Embryonic facial prominence (tissue), 1 donor: Measurements from ENCODE around the gene CCNI.
"Not testable (repeated sequence)": the region's sequence is repeated elsewhere in the genome, so short reads cannot be mapped to it uniquely, and the experiment has no call there.

Experiments used
- DNase-seq: peaks from one replicate; pipeline ENCODE4 v3.0.0-alpha.2; 2016; ENCODE audit errors: extremely low spot score

The CCNI gene, protein sequence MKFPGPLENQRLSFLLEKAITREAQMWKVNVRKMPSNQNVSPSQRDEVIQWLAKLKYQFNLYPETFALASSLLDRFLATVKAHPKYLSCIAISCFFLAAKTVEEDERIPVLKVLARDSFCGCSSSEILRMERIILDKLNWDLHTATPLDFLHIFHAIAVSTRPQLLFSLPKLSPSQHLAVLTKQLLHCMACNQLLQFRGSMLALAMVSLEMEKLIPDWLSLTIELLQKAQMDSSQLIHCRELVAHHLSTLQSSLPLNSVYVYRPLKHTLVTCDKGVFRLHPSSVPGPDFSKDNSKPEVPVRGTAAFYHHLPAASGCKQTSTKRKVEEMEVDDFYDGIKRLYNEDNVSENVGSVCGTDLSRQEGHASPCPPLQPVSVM

DNA sequence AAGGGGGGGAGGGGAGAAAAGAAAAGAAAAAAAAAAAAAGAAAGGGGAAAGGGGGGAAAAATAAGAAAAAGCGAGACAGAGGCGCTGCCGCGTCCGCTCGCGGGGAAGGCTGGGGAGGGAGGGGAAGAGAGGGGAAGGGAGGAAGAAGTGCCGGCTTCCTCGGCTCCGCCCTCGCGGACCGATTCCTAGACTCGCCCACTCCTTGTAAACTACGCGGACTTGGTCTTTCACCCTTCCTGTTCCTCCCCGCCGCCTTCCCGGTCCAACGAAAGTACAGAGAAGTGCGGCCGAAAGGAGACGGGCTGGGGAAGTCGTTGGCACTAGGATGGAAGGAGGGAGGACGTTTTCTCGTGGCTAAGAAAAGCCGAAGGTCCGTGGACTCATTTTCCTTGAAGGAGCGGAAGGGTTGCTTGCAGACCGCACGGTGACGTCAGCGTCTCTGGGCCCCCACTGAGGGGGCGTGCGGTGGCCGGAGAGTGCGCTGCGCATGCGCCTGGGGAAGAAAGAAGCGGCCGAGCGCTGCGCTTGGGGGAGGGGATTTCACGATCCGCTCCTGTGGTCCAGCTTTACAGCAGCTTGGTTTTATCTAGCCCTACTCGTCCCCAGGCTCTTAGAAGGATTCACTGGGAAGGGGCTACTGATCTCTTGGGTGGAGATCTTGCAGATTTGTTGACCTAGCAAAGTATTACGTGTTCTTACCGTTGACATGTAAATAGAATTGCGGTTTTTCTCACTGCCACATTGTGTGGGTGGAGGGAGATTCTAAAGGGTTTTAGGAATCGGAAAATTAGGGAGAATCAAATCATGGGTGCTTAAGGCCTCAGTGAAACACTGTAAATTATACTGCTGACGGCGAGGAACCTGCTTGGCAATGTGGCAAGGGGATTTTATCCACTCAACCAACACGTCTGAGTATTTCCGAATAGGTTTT is at the start of gene CCNI:
CCNI (minus strand) TSS at position 121 of the 931 bp plus-strand sequence. CDS start 9,627 bp downstream, outside the sequence.
- peak; percentile 95 for DNase-seq

DNA sequence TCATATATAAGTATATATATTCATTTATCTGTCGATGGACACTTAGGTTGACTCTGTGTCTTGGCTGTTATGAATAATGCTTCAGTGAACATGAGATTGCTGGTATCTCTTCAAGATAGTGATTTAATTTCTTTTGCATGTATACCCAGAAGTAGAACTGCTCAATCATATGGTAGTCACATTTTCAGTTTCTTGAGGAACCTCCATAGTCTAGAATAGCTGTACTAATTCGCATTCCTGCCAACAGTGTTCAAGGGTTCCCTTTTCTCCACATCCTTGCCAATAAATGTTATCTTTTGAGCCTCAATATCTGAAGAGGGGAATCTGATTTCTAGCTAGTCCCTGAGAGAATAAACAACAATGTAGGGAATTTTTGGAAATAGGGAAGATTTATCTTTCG is 48.8 kb upstream of the CCNI start:
- no peak for DNase-seq

DNA sequence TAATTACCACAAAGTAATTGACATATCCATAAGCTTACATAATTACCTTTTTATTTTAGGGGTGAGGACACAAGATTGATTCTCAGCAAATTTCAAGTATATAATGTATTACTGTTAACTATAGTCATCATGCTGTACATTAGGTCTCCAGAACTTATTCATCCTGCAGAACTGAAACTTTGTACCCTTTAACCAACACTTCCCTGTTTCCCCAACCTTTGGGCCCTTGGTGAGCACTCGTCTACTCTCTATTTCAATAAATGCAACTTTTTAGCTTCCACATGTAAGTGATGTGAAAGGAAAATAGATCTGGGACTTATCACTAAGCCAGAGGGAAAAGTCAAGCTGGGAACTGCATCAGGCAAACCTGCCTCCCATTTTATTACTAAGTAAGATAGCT is 47.6 kb upstream of the CCNI start:
- DNase-seq = no peak

DNA sequence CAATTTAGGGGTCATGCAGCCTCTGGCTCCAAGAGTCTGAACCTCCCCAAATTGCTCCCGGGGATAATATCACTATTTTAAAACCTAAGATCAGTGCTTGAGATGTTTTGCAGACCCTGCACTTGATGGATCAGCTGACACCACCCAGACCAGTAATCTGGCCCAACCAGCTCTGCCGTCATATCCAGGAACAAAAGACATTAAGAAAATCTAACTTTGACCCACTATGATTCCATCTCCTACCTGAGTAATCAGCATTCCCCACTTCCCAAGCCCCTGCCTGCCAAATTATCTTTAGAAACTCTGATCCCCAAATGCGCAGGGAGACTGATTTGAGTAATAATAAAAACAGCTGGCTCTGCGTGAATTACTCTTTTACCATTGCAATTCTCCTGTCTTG is 46.9 kb upstream of the CCNI start:
- DNase-seq = no peak

DNA sequence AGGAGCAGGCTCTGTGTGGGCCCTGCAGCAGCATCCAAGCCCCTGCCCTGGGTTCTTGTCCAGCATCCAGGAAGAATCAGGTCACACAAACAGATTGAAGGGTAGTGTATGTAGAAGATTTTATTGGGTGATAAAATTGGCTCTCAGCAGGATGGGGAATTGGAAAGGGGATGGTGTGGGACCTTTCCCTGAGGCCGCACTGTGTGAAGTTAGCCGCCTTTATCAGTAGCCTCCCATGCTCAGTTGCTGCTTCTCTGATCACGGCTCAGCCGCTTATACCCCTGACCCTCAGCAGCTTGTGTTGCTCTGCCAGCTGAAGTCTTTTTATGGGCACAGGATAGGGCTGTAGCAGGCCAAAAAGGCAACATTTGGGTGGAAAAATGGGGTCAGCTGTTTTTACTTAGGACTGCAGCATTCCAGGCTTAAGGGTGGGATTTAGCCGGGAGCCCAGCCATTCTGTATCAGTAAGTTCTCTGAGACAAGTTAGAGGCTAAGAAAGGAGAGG is 46.0 kb upstream of the CCNI start:
- no peak for DNase-seq

DNA sequence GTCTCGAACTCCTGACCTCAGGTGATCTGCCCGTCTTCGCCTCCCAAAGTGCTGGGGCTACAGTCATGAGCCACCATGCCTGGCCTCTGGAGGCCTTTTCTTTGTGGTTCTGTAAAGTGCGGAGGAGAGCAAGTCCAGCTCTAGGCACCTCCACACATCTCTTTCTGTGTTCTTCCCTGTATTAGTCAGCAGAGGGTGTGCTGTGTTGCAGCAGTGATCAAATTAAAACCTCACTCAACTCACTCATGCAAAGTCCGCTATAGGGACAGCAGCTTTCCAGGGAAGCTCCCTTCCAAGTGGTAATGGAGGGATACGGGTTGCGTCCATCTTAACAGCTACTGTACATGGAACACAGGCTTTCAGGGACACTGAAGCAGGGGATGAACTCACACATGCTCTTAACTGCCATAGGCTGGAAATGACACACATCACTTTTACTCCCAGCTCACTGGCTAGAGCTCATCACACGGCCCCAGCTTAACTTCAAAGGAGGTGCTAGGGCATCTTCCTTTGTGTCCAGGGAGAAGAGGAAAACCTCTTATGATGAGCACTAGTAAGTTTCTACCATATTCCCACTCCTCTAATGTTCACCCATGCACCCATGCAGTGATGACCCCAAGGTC is 45.2 kb upstream of the CCNI start:
- DNase-seq = no peak

DNA sequence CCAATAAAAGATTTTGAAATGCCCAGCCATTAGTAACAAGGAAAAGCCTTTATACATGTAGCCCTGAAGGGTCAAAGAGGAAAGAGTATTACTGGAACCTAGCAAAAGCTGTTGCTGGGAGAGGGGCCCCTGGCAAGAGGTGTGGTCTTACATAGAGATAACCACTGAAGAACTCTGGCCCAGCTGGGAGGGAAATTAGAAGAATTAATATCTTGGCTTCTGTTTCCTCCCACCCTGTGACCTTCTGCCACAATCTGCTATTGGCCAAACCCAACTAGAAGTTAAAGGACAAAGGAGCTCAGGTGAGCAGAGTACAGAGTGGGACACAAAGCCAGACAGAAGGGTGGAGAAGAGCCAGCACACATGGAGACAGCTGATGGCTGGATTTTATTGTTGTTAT is 41.9 kb upstream of the CCNI start:
- DNase-seq = no peak

DNA sequence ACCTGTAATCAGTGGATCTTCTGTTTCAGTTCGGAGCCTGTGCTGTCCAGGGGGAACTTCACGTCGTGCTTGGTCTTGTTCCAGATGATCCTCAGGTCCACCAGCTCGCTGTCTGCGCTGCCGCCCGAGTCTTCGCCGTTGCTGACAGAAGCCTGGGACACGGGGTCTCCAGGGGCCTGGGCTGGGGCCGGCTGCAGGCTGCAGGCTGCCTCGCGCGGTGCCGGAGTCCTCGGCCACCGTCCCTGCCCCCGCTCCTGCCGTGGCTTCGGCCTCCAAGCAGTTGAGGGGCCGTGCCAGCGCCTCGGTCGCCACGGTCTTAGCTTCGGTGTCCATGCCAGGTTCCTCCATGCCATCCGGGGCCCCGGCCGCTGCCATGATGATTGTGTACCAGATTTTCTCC is 37.3 kb upstream of the CCNI start:
- DNase-seq = no peak

DNA sequence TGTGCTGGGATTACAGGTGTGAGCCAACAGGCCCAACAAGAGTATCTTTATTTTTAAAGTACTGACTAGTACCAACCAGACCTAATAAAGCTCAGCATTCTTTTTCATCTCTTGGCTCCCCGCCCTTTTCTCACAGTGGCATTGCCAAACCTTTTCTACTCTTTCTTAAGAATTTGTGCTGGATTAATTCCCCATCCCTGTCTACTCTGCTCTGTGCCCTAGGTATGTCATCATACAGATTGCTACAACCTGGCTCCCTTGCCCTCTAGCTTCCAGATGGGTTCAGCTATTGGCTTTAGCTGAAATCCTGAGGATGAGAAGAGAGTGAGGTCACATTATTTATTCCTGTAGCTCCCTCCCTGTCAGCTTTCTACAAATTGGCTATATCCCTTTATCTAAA is 34.9 kb upstream of the CCNI start:
- DNase-seq = no peak

DNA sequence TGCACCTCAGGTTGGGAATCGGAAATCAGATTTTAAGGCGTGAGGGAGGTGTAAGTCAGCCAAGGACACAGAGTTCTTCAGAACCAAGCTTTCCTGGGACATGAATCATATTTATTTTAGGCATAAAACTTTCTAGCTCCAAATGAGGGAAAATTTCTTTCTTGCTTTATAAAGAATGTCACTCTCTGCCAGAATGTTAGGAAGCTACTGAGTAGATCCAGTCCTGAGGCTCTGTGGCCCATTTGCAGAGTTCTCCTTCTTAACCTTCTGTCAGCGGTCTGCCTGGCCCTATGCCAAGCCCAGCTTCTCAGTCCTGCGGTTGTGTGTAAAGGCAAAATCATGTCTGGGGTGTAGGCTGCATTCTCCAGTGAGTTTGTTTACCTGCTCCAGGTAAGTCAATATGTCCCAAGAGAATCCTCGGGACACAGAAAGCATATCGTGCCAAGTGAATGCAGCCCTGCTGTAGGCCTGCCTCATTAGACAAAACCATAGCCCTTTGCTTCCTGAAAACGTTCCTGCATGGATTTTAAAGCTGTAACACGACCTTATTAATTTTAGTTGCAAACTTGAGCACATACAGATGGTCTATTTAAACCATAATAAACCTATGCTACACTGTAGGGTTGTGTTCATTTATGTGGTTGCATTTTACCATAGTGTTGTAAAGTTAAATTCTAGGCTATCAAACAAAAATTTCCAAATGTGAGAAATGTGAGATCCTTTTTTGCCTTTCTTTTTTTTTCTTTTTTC is 29.2 kb upstream of the CCNI start:
- DNase-seq = peak; percentile 13

DNA sequence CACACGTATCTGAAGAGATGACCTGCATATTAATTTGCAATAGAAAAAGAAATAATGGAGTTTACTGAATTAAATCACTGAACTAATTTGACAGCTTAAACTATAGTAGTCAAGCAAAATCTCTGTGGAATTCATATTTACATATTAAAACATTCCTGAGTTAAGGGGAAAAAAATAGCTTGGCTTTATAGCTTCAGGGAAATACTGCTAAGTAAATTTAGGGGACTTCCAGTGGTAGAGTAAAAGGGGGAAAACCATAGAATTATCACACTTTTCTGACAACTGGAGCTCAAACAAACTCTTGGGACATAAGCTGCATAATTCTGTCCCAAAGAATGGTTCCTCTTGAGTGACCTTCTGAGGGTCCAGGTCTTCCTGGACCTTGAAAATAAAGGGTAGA is 28.6 kb upstream of the CCNI start:
- no peak for DNase-seq

DNA sequence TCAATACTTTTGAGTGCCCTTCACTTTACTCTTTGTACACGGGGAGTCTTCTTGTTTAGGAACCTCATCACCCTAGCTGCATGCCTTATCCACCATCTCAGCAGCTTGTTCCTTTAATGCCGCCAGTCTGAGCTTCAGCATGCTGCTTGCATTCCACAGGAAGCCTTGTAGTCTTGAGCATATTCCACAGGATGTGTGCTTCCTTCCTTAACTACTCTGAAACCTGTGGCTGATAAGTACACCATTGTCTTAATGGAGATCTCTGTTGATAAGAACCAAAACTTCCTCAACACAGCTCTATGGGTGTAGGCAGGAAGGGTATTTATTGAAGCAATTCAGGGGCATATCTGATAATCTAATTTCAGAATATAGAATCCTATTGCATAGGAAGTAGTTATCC is 24.4 kb upstream of the CCNI start:
- no peak for DNase-seq

DNA sequence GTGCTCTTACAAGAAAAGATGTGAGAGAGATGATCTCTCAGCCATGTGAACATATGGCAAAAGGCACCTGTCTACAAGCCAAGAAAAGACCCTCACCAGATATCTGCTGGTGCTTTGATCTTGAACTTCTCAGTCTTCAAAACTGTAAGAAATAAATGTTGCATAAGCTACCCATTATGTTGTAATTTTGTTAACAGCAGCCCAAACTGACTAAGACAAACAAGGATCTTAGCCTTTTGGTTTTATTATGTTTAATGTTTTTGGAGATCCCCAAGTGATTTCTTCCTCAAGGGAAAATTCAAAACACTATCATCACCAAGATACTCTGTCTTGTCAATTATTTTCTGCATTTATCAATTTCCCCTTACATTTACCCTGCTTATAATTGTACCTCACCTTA is 21.8 kb upstream of the CCNI start:
- DNase-seq = no peak

DNA sequence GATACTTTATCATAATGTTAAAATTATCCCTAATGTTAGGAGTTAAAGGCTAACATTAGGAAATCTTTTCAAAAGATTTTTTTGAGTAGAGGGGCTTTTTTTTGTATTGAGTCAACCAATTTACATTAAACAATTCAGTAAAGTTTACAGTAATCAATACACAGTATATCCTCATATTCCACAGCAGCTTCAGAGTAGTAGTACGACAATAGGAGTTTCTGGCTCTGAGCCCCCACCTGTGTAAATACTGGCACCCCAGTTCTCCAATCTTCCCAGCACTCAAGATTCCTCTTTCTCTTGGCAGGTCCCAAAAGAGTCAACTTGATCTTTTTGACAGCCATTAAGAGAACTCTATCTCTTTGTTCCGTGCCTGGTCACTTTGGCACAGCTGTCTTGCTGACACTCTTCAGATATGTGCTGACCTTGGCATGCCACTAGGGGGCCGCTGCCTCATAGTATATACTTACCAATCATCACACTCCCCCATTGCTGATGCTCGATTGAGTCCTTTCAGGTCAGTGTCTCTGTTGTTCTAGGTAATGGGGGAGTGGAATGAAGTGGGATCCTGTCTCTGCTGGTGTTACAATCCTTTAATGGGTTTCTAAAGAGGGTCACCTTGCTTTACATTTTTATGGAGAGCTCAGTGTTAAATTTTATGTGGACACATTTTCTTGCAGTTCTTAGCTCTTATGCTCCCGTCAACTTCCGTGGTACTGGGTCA is 19.5 kb upstream of the CCNI start:
- no peak for DNase-seq

DNA sequence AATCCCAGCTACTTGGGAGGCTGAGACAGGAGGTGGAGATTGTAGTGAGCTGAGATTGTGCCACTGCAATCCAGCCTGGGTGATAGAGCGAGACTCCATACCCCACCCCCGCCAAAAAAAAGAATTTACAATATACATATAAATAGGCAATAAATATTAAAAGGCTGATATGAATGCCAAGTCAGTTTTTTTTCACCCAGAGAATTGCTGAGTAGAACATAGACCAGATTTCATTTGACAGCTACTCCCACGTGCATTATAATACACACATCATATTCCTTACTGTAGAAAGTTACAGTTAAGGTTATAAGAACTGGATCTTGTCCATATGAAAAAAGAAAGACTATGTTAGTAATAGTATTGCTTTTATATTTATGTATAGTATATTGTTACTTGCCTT is 18.7 kb upstream of the CCNI start:
- no peak for DNase-seq

DNA sequence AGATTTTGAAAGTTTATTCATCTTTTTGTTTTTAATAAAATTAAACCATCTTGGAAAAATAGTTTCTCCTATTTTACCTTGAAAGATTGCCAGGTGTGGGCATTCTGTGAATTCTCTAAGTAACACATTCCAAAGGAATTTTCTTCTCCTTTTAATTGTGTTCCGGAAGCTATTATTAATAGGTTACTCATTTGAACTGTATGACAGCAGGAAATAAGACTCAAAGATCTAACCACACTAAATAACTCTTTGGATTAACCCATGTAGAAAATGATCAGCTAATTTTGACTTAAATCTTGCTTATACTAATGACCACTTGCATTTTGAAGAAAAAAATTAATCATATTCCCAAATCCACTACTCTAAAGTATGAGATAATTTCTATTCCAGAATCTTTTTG is 17.6 kb upstream of the CCNI start:
- no peak for DNase-seq

DNA sequence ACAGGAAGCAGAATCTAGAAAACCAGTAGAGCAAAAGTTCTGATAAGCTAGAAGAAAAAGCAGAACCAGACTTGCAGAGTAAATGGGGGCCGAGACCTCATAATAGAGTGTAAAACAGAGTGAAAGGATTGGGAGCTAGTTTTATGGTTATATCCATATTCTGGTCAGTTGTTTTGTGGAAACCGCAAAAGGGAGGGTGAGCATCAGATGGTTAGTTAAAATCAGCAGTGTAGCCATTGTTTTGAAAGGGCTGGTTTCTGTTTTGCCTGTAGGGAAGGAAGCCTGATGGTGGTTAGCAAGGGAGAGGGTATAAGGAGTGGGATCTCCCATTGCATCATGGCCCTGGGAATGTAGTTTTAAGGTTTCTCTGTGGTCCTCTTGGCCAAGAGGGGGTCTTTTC is 17.2 kb upstream of the CCNI start:
- no peak for DNase-seq

DNA sequence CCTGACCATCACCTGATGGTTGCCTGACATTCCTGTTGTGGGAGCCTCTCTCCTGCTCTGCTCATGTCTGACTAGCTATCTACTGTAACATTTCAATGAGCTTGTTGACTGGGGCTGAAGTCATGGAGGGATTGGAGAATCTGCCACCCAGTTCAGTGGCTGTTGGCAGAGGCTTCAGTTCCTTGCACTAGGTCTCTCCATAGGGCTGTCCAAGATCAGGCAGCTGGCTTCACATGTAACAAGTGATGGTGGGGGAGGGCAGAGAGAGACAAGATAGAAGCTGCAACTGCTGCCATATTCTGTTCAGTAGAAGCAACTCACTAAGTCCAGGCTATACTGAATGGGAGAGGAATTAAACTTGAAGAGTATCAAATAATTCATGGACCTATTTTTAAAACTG is 14.1 kb upstream of the CCNI start:
- DNase-seq = no peak

DNA sequence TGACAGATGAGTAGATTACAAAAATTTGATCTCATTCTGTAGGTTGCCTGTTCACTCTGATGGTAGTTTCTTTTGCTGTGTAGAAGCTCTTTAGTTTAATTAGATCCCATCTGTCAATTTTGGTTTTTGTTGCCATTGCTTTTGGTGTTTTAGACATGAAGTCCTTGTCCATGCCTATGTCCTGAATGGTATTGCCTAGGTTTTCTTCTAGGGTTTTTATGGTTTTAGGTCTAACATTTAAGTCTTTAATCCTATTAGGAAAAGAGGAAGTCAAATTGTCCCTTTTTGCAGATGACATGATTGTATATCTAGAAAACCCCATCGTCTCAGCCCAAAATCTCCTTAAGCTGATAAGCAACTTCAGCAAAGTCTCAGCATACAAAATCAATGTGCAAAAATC is 11.2 kb upstream of the CCNI start:
- DNase-seq = not testable (repeated sequence)

DNA sequence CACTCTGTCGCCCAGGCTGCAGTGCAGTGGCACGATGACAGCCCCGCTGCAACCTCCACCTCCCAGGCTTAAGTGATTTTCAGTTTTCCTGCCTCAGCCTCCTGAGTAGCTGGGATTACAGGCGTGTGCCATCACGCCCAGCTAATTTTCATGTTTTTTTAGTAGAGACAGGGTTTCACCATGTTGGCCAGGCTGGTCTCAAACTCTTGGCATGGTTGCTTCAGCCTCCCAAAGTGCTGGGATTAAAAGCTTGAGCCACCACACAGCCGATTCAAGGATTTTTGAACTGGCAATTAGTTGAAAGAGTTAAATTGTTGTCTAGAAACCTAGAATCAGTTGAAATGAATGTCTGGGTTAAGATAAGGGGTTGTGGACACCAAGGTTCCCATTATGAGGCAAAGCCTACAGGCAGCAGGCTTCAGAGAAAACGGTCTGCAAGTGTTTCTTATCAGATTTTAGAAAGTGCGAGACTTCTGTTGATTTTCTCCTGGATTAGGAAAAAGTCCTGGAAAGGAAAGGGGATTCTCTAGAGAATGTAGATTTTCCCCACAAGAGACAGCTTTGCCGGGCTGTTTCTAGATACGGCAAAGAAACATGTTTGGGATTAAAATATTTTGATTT is 8.3 kb upstream of the CCNI start:
- no peak for DNase-seq
